ENCODE measurements around the gene OR51F2. TPM values are rescaled to one million over a fixed set of nuclear protein-coding genes. Genes with fewer than 3 reads are reported as not detected.

Gene OR51F2
- total RNA-seq, 4 donors from 2014 or later, result not detected

DNA sequence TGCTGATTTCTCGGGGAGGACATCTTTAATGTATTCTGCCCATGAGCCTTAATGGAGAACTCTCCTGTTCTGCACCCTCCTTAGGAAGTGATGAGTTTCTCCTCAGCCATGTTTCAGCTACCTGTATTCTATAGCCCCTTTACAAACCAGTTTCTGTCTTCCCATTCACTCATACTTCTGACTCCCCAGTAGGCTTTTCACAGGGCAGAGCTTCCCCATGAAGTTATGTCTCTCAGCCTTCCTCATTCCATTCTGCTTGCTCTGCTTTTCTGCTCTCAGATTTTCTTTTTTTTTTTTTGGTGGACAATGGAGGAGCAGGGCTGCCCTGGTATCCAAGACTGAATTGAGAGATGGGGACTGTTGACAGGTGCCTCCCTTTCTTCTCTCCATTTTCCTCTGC is 12.6 kb upstream of the OR51F2 start:
- no peaks in the 10 kb centered on the region for H3K9me3 ChIP-seq
- H3K4me3 ChIP-seq, result no peak overlapping the region
- no peaks in the 10 kb centered on the region for H3K36me3 ChIP-seq
- no peaks in the 10 kb centered on the region for H3K27me3 ChIP-seq
- WGBS, result 100% methylated on average over 1 of the region's 1 CpG
- TF ChIP-seq POLR2A (IDR thresholded peaks at IDR 0.05; ENCODE audit: low read depth) (no peak), POLR2AphosphoS5 (IDR thresholded peaks at IDR 0.05) (no peak), EP300 (IDR thresholded peaks at IDR 0.05) (no peak)
- TF ChIP-seq, protein P1, sequence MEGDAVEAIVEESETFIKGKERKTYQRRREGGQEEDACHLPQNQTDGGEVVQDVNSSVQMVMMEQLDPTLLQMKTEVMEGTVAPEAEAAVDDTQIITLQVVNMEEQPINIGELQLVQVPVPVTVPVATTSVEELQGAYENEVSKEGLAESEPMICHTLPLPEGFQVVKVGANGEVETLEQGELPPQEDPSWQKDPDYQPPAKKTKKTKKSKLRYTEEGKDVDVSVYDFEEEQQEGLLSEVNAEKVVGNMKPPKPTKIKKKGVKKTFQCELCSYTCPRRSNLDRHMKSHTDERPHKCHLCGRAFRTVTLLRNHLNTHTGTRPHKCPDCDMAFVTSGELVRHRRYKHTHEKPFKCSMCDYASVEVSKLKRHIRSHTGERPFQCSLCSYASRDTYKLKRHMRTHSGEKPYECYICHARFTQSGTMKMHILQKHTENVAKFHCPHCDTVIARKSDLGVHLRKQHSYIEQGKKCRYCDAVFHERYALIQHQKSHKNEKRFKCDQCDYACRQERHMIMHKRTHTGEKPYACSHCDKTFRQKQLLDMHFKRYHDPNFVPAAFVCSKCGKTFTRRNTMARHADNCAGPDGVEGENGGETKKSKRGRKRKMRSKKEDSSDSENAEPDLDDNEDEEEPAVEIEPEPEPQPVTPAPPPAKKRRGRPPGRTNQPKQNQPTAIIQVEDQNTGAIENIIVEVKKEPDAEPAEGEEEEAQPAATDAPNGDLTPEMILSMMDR (IDR thresholded peaks at IDR 0.05), result no peak
- intact Hi-C loops (cut with DNase I), result no loop called here
- no peaks in the 10 kb centered on the region for H3K4me1 ChIP-seq
- H3K27ac ChIP-seq (replicated peaks in 1 of 4), result no peak overlapping the region
- DNase-seq (ENCODE audit: extremely low spot score), result no peak

- 79% methylated on average over 2 of the region's 2 CpGs for WGBS
- H3K4me1 ChIP-seq, result no peaks in the 10 kb centered on the region
- DNase-seq (ENCODE audit: extremely low spot score), result no peak
- H3K36me3 ChIP-seq, result no peaks in the 10 kb centered on the region
- no peak overlapping the region for H3K27ac ChIP-seq (replicated peaks in 1 of 4)
- TF ChIP-seq POLR2A (IDR thresholded peaks at IDR 0.05; ENCODE audit: low read depth) (no peak), EP300 (IDR thresholded peaks at IDR 0.05) (no peak), POLR2AphosphoS5 (IDR thresholded peaks at IDR 0.05) (no peak)
- TF ChIP-seq, protein P1 (IDR thresholded peaks at IDR 0.05), result no peak
- no peak overlapping the region for H3K4me3 ChIP-seq
- intact Hi-C loops (cut with DNase I), result no loop called here
- H3K9me3 ChIP-seq, result no peaks in the 10 kb centered on the region
- no peaks in the 10 kb centered on the region for H3K27me3 ChIP-seq
Measured at GRCh38 chr11:4809246-4809645, 11.9 kb upstream of the OR51F2 start.

- DNase-seq (ENCODE audit: extremely low spot score), result no peak
- Histone ChIP-seq H3K4me1 (no peaks in the 10 kb centered on the region), H3K27me3 (no peaks in the 10 kb centered on the region), H3K27ac (replicated peaks in 1 of 4) (no peak overlapping the region), H3K9me3 (no peaks in the 10 kb centered on the region), H3K4me3 (no peak overlapping the region), H3K36me3 (no peaks in the 10 kb centered on the region)
- TF ChIP-seq POLR2AphosphoS5 (IDR thresholded peaks at IDR 0.05) (no peak), POLR2A (IDR thresholded peaks at IDR 0.05; ENCODE audit: low read depth) (no peak), EP300 (IDR thresholded peaks at IDR 0.05) (no peak)
- TF ChIP-seq, protein P1 (IDR thresholded peaks at IDR 0.05), result no peak
- intact Hi-C loops (cut with DNase I), result no loop called here
Measured at GRCh38 chr11:4825132-4825531, 4.0 kb downstream of the OR51F2 start.

DNA sequence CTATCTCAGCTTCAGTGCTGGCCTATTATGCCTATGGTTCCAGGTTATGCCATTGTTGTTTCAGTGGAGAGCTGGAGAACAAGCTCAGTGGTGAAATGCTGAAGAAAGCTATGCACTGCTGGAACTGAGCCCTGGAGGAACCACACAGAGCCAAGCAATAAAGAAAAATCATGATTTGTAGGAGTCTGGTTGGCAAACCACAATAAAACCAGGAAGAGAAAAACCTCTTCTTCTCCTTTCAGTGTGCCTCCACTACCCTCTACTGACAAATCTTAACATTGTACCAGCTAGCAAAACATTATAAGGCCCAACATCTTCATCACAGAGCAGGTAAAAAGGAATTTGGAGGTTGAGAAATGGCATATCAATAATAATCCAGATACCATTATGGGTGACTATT is 5.3 kb downstream of the OR51F2 start:
- Histone ChIP-seq H3K36me3 (no peaks in the 10 kb centered on the region), H3K9me3 (no peaks in the 10 kb centered on the region), H3K27me3 (no peaks in the 10 kb centered on the region), H3K27ac (replicated peaks in 1 of 4) (no peak overlapping the region), H3K4me1 (no peaks in the 10 kb centered on the region), H3K4me3 (no peak overlapping the region)
- TF ChIP-seq, protein P1 (IDR thresholded peaks at IDR 0.05), result peak; percentile 44 to 56 (median 48)
- no peak for TF ChIP-seq POLR2AphosphoS5 (IDR thresholded peaks at IDR 0.05)
- DNase-seq (ENCODE audit: extremely low spot score), result no peak
- intact Hi-C loops (cut with DNase I), result loop anchor here (2.0 kb wide), 1 partner anchor 190 kb away; the partner anchor contains the start of gene OR51D1

- Histone ChIP-seq H3K27ac (replicated peaks in 1 of 4) (no peak overlapping the region), H3K4me3 (no peak overlapping the region), H3K4me1 (no peaks in the 10 kb centered on the region), H3K36me3 (no peaks in the 10 kb centered on the region), H3K27me3 (no peaks in the 10 kb centered on the region), H3K9me3 (no peaks in the 10 kb centered on the region)
- no peak for TF ChIP-seq POLR2A (IDR thresholded peaks at IDR 0.05; ENCODE audit: low read depth)
- TF ChIP-seq EP300 (IDR thresholded peaks at IDR 0.05), result no peak
- no peak for TF ChIP-seq POLR2AphosphoS5 (IDR thresholded peaks at IDR 0.05)
- TF ChIP-seq, protein P1 (IDR thresholded peaks at IDR 0.05), result no peak
- no peak for DNase-seq (ENCODE audit: extremely low spot score)
- intact Hi-C loops (cut with DNase I), result no loop called here
- WGBS, result 67% methylated on average over 1 of the region's 1 CpG
Measured at GRCh38 chr11:4830346-4830745, 9.2 kb downstream of the OR51F2 start.
